Right lobe of liver (tissue), 6 donors: ENCODE results near the gene LCMT1. TPM values are rescaled to one million over a fixed set of nuclear protein-coding genes. Genes with fewer than 3 reads are reported as not detected.

ENCODE experiments used
- ATAC-seq, 4 donors: fragments of 200-7000 bp; cut with Tn5 transposase; one replicate each; pipeline ENCODE4 v1.9.1; 2020; ENCODE audit warnings: mild to moderate bottlenecking in 4 of 4, moderate library complexity in 4 of 4
- DNase-seq, 3 donors: peaks; one replicate each; pipeline ENCODE4 v3.0.0-alpha.2; 2020
- H3K27ac ChIP-seq, 3 donors: fragments of 200-600 bp; one replicate each; pipeline ENCODE4 v1.8.0; 2022
- H3K27me3 ChIP-seq, 2 donors: fragments of 200-600 bp; one replicate each; pipeline ENCODE4 v1.8.0; 2022
- H3K36me3 ChIP-seq, 4 donors: fragments of 200-600 bp; sonication (generic) in 1 of 4; one replicate each; pipeline versions ENCODE4 v1.5.1 to v1.8.0; 2017 to 2022; ENCODE audit warnings: control low read depth in 1 of 4
- H3K4me1 ChIP-seq, 4 donors: fragments of 200-600 bp; sonication (generic) in 1 of 4; one replicate each; pipeline versions ENCODE4 v1.5.1 to v1.8.0; 2017 to 2022; ENCODE audit warnings: control low read depth in 1 of 4
- H3K4me3 ChIP-seq, 3 donors: fragments of 200-600 bp; one replicate each; pipeline ENCODE4 v1.8.0; 2022
- H3K9me3 ChIP-seq, 4 donors: fragments of 200-600 bp; sonication (generic) in 1 of 4; one replicate each; pipeline versions ENCODE4 v1.5.1 to v1.8.0; 2017 to 2022; ENCODE audit warnings: control low read depth in 1 of 4
- POLR2A ChIP-seq: fragments of 450-650 bp; IDR thresholded peaks from one replicate; pipeline ENCODE4 v1.6.1; 2017; ENCODE audit warnings: antibody characterized with exemption, mild to moderate bottlenecking
- WGBS: methylation state at CpG from one replicate; pipeline ENCODE4 v1.1.6; 2018; ENCODE audit warnings: low coverage, low lambda C conversion rate; ENCODE audit not compliant: insufficient coverage; ENCODE audit errors: missing lambda C conversion rate; 5-methylcytosine and 5-hydroxymethylcytosine counted together
- intact Hi-C, 2 donors: fragments of 100-400 bp; cut with DNase I; formaldehyde crosslinking; loops; one replicate each; pipeline versions ENCODE4 v1.11.2 to v1.14.1; 2022
- total RNA-seq, 6 experiments: library from RNA; depleted of rRNA in 2 of 6; stranded (reverse); fragments of >200 nt in 2 of 6; fragmentation: NEBNext Ultra II Directional in 3 of 6; extraction: Animal tissue kit (Norgen Biotek cat#: 25700) in 3 of 6; gene quantifications; one replicate each; pipeline versions ENCODE4 v1.1.0 to v1.2.4, GENCODE V29; 2016 to 2023
- TF ChIP-seq, protein P1 (sequence below), 4 donors: fragments of 200-600 bp in 3 of 4; fragments of 450-650 bp in 1 of 4; IDR thresholded peaks; one replicate each; pipeline versions ENCODE4 v1.5.1 to v1.8.0; 2016 to 2022; ENCODE audit warnings: antibody characterized with exemption in 4 of 4, mild to moderate bottlenecking in 2 of 4
- donor health status: DM: no; HTN: yes; CAD: no.
- donor health status: DM: no; HTN: no; CAD: no.
- donor health status: DM: no; HTN: no; CAD: no.
- donor health status: DM: no; HTN: yes; CAD: no.
- donor health status: DM: no; HTN: yes; CAD: no.

Gene LCMT1
- total RNA-seq, 6 experiments from 2014 or later: 6.2 to 12.0 (median 8.9) TPM

DNA sequence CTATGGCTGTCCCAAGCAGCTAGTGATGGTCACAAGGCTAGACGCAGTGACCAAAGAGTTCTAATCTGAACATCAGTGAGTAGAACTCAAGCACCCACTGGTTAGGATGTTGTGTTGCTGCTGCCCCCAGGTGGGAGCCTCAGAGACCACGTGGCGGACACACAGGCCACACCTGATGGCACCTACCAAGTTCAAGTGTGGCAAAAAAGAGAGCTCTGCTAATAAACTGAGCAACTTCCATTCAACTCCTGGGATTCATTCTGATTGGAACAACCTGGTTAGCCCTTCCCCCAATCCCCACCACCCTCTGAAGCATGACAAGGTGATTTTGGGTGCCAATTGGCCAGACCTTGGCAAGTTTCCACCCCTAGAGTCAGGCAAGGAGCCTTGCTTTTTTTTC, 3.5 kb upstream of the LCMT1 start:
- no peak overlapping the region for H3K4me3 ChIP-seq
- intact Hi-C loops: no loop called here
- ATAC-seq: no peak
- no peaks in the 10 kb centered on the region for H3K27me3 ChIP-seq
- H3K9me3 ChIP-seq: no peaks in the 10 kb centered on the region
- H3K36me3 ChIP-seq: no peaks in the 10 kb centered on the region
- peaks cover 0 to 38% (median 10%) of the 10 kb centered on the region in 4 donors for H3K4me1 ChIP-seq
- H3K27ac ChIP-seq: no peak overlapping the region
- WGBS: no CpG with 5 or more reads among the region's 3 CpGs
- DNase-seq: no peak
- TF ChIP-seq, protein P1, sequence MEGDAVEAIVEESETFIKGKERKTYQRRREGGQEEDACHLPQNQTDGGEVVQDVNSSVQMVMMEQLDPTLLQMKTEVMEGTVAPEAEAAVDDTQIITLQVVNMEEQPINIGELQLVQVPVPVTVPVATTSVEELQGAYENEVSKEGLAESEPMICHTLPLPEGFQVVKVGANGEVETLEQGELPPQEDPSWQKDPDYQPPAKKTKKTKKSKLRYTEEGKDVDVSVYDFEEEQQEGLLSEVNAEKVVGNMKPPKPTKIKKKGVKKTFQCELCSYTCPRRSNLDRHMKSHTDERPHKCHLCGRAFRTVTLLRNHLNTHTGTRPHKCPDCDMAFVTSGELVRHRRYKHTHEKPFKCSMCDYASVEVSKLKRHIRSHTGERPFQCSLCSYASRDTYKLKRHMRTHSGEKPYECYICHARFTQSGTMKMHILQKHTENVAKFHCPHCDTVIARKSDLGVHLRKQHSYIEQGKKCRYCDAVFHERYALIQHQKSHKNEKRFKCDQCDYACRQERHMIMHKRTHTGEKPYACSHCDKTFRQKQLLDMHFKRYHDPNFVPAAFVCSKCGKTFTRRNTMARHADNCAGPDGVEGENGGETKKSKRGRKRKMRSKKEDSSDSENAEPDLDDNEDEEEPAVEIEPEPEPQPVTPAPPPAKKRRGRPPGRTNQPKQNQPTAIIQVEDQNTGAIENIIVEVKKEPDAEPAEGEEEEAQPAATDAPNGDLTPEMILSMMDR (IDR thresholded peaks at IDR 0.05): no peak
- no peak for TF ChIP-seq POLR2A

DNA sequence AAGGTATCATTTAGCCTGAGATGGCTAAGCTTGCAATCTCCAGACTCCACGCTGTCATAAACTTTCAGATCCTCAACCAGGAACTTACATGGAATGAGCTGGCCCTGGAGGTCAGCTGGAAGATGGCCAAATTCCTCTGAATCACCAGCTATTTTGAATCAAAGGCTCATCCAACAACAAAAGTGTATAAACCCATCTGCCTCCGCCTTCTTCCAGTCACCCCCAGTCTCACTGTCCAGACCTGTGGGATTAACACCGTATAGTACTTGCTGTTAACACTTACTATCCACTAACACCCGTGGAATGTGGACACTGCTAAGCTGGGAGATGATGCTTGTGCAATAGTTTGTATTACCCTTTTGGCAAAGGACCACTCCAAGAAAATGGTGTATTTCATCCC, 1.9 kb upstream of the LCMT1 start:
- WGBS: 44% methylated on average over 2 of the region's 4 CpGs
- no peaks in the 10 kb centered on the region for H3K36me3 ChIP-seq
- H3K4me3 ChIP-seq: no peak overlapping the region
- no peaks in the 10 kb centered on the region for H3K27me3 ChIP-seq
- H3K27ac ChIP-seq: peak overlapping the region in 2 of 3 donors; percentile 2 to 24
- ATAC-seq: peak in 1 of 4 donors; percentile 26
- DNase-seq: peak in 1 of 3 donors; percentile 38
- H3K4me1 ChIP-seq: peaks cover 0 to 38% (median 10%) of the 10 kb centered on the region in 4 donors
- intact Hi-C loops: no loop called here
- no peak for TF ChIP-seq POLR2A
- TF ChIP-seq, protein P1 (IDR thresholded peaks at IDR 0.05): no peak
- no peaks in the 10 kb centered on the region for H3K9me3 ChIP-seq

DNA sequence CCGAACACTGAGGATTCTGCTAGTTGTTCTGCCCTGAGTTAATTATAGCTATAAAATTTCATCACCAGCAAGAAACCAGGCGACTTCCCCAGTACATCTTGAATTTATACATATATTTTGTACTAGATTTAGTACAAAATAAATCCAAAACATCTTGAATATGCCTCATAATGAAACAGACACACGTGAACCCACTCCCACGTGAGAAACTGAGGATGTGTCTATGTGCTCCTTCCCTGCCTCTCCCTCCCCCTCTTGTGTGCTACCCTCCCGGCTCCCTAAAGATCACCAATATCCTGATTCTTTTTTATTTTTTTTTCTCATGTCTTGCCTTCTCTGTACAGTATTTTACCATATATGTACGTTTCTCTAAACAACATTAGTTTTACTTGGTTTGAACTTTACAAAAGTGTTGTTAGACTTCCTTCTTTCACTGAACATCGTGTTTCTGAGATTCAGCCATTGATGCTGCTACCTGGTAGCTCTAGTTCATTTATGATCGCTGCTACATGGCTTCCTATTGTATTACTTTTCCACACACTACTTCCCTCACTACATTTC, 1.1 kb upstream of the LCMT1 start:
- no peaks in the 10 kb centered on the region for H3K9me3 ChIP-seq
- TF ChIP-seq, protein P1 (IDR thresholded peaks at IDR 0.05): no peak
- TF ChIP-seq POLR2A: no peak
- H3K4me3 ChIP-seq: peak overlapping the region; percentile 57 to 94 (median 91)
- no peaks in the 10 kb centered on the region for H3K36me3 ChIP-seq
- no peaks in the 10 kb centered on the region for H3K27me3 ChIP-seq
- H3K4me1 ChIP-seq: peaks cover 0 to 38% (median 10%) of the 10 kb centered on the region in 4 donors
- 29% methylated on average over 8 of the region's 8 CpGs for WGBS
- intact Hi-C loops: no loop called here
- H3K27ac ChIP-seq: peak overlapping the region in 2 of 3 donors; percentile 83 to 86
- DNase-seq (no peak), ATAC-seq (no peak)

DNA sequence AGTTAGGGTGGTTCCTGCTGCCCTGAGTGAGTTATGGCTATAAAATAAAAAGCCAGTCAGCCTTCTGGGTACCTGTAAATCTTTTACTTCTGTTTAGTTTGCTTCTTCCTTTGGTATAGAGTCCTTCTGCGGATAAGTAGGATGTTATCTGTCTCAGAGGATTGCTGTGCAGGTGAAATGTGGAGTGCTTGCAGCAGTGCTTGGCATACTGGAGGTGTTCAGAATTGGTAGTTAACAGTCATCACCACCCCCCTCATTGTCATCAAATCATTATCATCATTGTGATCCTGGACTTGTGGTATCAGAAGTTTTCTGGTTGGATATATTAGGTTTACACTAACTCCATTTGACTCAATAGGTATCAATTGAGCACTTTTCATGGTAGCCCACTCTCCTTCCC, 2.6 kb downstream of the LCMT1 start:
- intact Hi-C loops: no loop called here
- TF ChIP-seq POLR2A: no peak
- TF ChIP-seq, protein P1 (IDR thresholded peaks at IDR 0.05): no peak

More for the DNA sequence above, 2.6 kb downstream of the LCMT1 start:
- WGBS: 100% methylated on average over 1 of the region's 1 CpG
- Histone ChIP-seq H3K36me3 (no peaks in the 10 kb centered on the region), H3K4me1 (peaks cover 0 to 28% (median 8%) of the 10 kb centered on the region in 4 donors), H3K4me3 (no peak overlapping the region), H3K27me3 (no peaks in the 10 kb centered on the region), H3K27ac (no peak overlapping the region), H3K9me3 (no peaks in the 10 kb centered on the region)
- ATAC-seq (no peak), DNase-seq (no peak)
